ENCODE measurements around the gene ELOVL7. TPM values are rescaled to one million over a fixed set of nuclear protein-coding genes. Genes with fewer than 3 reads are reported as not detected.

The ELOVL7 gene
- total and polyA plus RNA-seq, 2 donors (not counting 3 experiments of a cell fraction or from before 2014, with no cell fraction given): 0.01 to 0.09 TPM

GRCh38 chr5:60883229-60883628, 39.2 kb upstream of the ELOVL7 start:
- Histone ChIP-seq H3K79me2 (ENCODE audit: control insufficient read depth, insufficient read depth, low read length) (no peaks in the 10 kb centered on the region), H3K9ac (replicated peaks; ENCODE audit: extremely low read depth, insufficient read depth, low read length) (no peak overlapping the region), H2AFZ (ENCODE audit: low read depth, low read length) (no peak overlapping the region), H3K9me3 (replicated peaks; ENCODE audit: control insufficient read depth, insufficient read depth, low read length) (no peaks in the 10 kb centered on the region), H3K9me1 (replicated peaks; ENCODE audit: control insufficient read depth, extremely low read depth, insufficient read depth, low read length) (no peaks in the 10 kb centered on the region), H4K20me1 (replicated peaks; ENCODE audit: control insufficient read depth, extremely low read depth, insufficient read depth, low read length) (no peaks in the 10 kb centered on the region), H3K27ac (ENCODE audit: insufficient read depth, low read depth, low read length) (no peak overlapping the region), H3K36me3 (ENCODE audit: control insufficient read depth in 2 of 2, extremely low read depth in 1 of 2, insufficient read depth in 2 of 2, low read length in 2 of 2) (no peaks in the 10 kb centered on the region), H3K4me3 (replicated peaks in 1 of 3; ENCODE audit: insufficient read depth in 1 of 3, low read depth in 1 of 3, low read length in 3 of 3) (no peak overlapping the region), H3K27me3 (ENCODE audit: control insufficient read depth in 2 of 2, insufficient read depth in 2 of 2, low read length in 2 of 2) (no peaks in the 10 kb centered on the region), H3K4me1 (ENCODE audit: control insufficient read depth, extremely low read depth, insufficient read depth, low read length) (no peaks in the 10 kb centered on the region), H3K4me2 (ENCODE audit: insufficient read depth, low read length) (no peak overlapping the region)
- dilution Hi-C loops (cut with MboI; ENCODE audit: extremely low pct_ligation_motif_present, low sequenced_read_pairs): no loop called here
- no TSS peak for BruUV-seq (replicated peaks)
- intact Hi-C loops (cut with micrococcal nuclease): loop anchor here (5.0 kb wide), 1 partner anchor 206 kb away; no protein-coding TSS in a partner anchor
- peak in 1 of 2 donors; percentile 24 for TF ChIP-seq CTCF (IDR thresholded peaks at IDR 0.05; ENCODE audit: extremely low read depth in 1 of 2, insufficient read depth in 1 of 2, low read depth in 1 of 2, low read length in 2 of 2)
- TF ChIP-seq, protein P1, sequence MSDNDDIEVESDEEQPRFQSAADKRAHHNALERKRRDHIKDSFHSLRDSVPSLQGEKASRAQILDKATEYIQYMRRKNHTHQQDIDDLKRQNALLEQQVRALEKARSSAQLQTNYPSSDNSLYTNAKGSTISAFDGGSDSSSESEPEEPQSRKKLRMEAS (IDR thresholded peaks at IDR 0.05; ENCODE audit: insufficient read depth, insufficient read length): no peak
- TF ChIP-seq JUN (IDR thresholded peaks at IDR 0.05; ENCODE audit: borderline replicate concordance, insufficient read depth, insufficient read length, low read depth): no peak
- POLR2A ChIA-PET: no interaction called here
- DNase-seq (ENCODE audit: low read depth, low spot score) (no peak), FAIRE-seq (no peak)
- CTCF ChIA-PET: no interaction called here

DNA sequence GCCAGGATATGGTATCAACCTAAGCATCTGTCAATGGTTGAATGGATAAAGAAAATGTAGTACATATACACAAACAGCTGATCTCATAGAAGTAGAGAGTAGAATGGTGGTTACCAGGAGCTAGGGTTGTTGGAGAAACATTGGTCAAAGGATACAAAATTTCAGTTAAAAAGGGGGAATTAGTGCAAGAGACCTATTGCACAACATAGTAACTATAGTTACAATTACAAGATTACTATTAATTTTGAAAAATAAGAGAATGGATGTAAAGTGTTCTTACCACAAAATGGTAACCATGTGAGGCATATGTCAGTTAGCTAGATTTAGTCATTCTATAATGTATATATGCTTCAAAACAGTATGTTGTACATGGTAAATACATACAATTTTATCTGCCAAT, 28.8 kb upstream of the ELOVL7 start:
- no peak overlapping the region for H3K4me2 ChIP-seq (ENCODE audit: insufficient read depth, low read length)
- TF ChIP-seq JUN (IDR thresholded peaks at IDR 0.05; ENCODE audit: borderline replicate concordance, insufficient read depth, insufficient read length, low read depth) (no peak), POLR2A (IDR thresholded peaks at IDR 0.05; ENCODE audit: low read depth, low read length) (no peak), POLR2AphosphoS5 (IDR thresholded peaks at IDR 0.05; ENCODE audit: insufficient read depth, low read depth, low read length) (no peak), CTCF (IDR thresholded peaks at IDR 0.05; ENCODE audit: extremely low read depth in 1 of 2, insufficient read depth in 1 of 2, low read depth in 1 of 2, low read length in 2 of 2) (no peak), GATA2 (IDR thresholded peaks at IDR 0.05; ENCODE audit: insufficient read depth, insufficient read length, low read depth, low read length) (no peak), FOS (IDR thresholded peaks at IDR 0.05; ENCODE audit: borderline replicate concordance, insufficient read depth, low read length) (no peak), EZH2 (IDR thresholded peaks at IDR 0.05; ENCODE audit: borderline replicate concordance, low read depth, low read length, severe bottlenecking) (no peak), MYC (IDR thresholded peaks at IDR 0.05; ENCODE audit: low read depth, low read length) (no peak)
- TF ChIP-seq, protein P1 (IDR thresholded peaks at IDR 0.05; ENCODE audit: insufficient read depth, insufficient read length): no peak
- H3K9ac ChIP-seq (replicated peaks; ENCODE audit: extremely low read depth, insufficient read depth, low read length): no peak overlapping the region
- H3K27ac ChIP-seq (ENCODE audit: insufficient read depth, low read depth, low read length): no peak overlapping the region
- H3K79me2 ChIP-seq (ENCODE audit: control insufficient read depth, insufficient read depth, low read length): no peaks in the 10 kb centered on the region
- dilution Hi-C loops (cut with MboI; ENCODE audit: extremely low pct_ligation_motif_present, low sequenced_read_pairs) (no loop called here), intact Hi-C loops (cut with micrococcal nuclease) (no loop called here)
- H3K4me3 ChIP-seq (replicated peaks in 1 of 3; ENCODE audit: insufficient read depth in 1 of 3, low read depth in 1 of 3, low read length in 3 of 3): no peak overlapping the region
- no peaks in the 10 kb centered on the region for H3K27me3 ChIP-seq (ENCODE audit: control insufficient read depth in 2 of 2, insufficient read depth in 2 of 2, low read length in 2 of 2)
- no peaks in the 10 kb centered on the region for H3K4me1 ChIP-seq (ENCODE audit: control insufficient read depth, extremely low read depth, insufficient read depth, low read length)
- FAIRE-seq (no peak), DNase-seq (ENCODE audit: low read depth, low spot score) (no peak)
- BruUV-seq (replicated peaks): no TSS peak
- CTCF ChIA-PET: no interaction called here
- no peaks in the 10 kb centered on the region for H3K9me3 ChIP-seq (replicated peaks; ENCODE audit: control insufficient read depth, insufficient read depth, low read length)
- H3K9me1 ChIP-seq (replicated peaks; ENCODE audit: control insufficient read depth, extremely low read depth, insufficient read depth, low read length): no peaks in the 10 kb centered on the region
- H2AFZ ChIP-seq (ENCODE audit: low read depth, low read length): no peak overlapping the region
- no peaks in the 10 kb centered on the region for H3K36me3 ChIP-seq (ENCODE audit: control insufficient read depth in 2 of 2, extremely low read depth in 1 of 2, insufficient read depth in 2 of 2, low read length in 2 of 2)
- H4K20me1 ChIP-seq (replicated peaks; ENCODE audit: control insufficient read depth, extremely low read depth, insufficient read depth, low read length): no peaks in the 10 kb centered on the region
- POLR2A ChIA-PET: no interaction called here
